Gastroesophageal sphincter (tissue), 4 donors: Measurements from ENCODE around the gene RAPGEF3. TPM values are rescaled to one million over a fixed set of nuclear protein-coding genes. Genes with fewer than 3 reads are reported as not detected.

Source experiments
- ATAC-seq: fragments of 150-250 bp; one replicate; pipeline ENCODE4 v1.9.1; 2016; ENCODE audit warnings: mild to moderate bottlenecking, moderate library complexity
- H3K27ac ChIP-seq, 4 donors: fragments of 200-600 bp; sonication (generic) in 3 of 4; 1 replicate in 3 of 4; 2 replicates in 1 of 4; pipeline ENCODE4 v1.5.1; 2016 to 2019
- H3K27me3 ChIP-seq: fragments of 200-600 bp; sonication (generic); one replicate; pipeline ENCODE4 v1.5.1; 2019
- H3K36me3 ChIP-seq, 2 donors: fragments of 200-600 bp; sonication (generic); one replicate each; pipeline ENCODE4 v1.5.1; 2019; ENCODE audit warnings: control low read depth in 1 of 2
- H3K4me1 ChIP-seq, 3 donors: fragments of 200-600 bp; sonication (generic); 1 replicate in 2 of 3; 2 replicates in 1 of 3; pipeline ENCODE4 v1.5.1; 2016 to 2019; ENCODE audit warnings: control low read depth in 2 of 3
- H3K4me3 ChIP-seq, 2 donors: fragments of 200-600 bp; sonication (generic); one replicate each; pipeline ENCODE4 v1.5.1; 2019; ENCODE audit warnings: mild to moderate bottlenecking in 1 of 2, moderate library complexity in 1 of 2
- H3K9me3 ChIP-seq, 3 donors: fragments of 200-600 bp; sonication (generic); one replicate each; pipeline ENCODE4 v1.5.1; 2017 to 2019; ENCODE audit warnings: control low read depth in 2 of 3
- CTCF ChIP-seq, 4 experiments: fragments of 200-600 bp in 2 of 4; fragments of 450-650 bp in 2 of 4; sonication (generic) in 1 of 4; IDR thresholded peaks; one replicate each; pipeline ENCODE4 v1.5.1; 2017 to 2019; ENCODE audit warnings: antibody characterized with exemption in 4 of 4, mild to moderate bottlenecking in 2 of 4, moderate library complexity in 2 of 4
- EP300 ChIP-seq: sonication (generic); formaldehyde crosslinking; IDR thresholded peaks from one replicate; pipeline ENCODE4 v1.6.1; 2017; ENCODE audit warnings: antibody characterized with exemption, mild to moderate bottlenecking
- POLR2A ChIP-seq, 2 donors: fragments of 450-650 bp; IDR thresholded peaks; one replicate each; pipeline ENCODE4 v1.6.1; 2017; ENCODE audit warnings: antibody characterized with exemption in 2 of 2, mild to moderate bottlenecking in 2 of 2, moderate library complexity in 1 of 2
- POLR2AphosphoS5 ChIP-seq: sonication (generic); formaldehyde crosslinking; IDR thresholded peaks from one replicate; pipeline ENCODE4 v1.6.1; 2017; ENCODE audit warnings: antibody characterized with exemption
- WGBS, 2 donors: methylation state at CpG; one replicate each; pipeline ENCODE4 v1.1.5; 2018; ENCODE audit warnings: low coverage in 1 of 2; 5-methylcytosine and 5-hydroxymethylcytosine counted together
- total RNA-seq, 4 donors: library from RNA; depleted of rRNA; stranded (reverse); fragments of >200 nt; gene quantifications; one replicate each; pipeline ENCODE4 v1.1.0, GENCODE V29; 2016

The RAPGEF3 gene
- total RNA-seq, 4 donors from 2014 or later: 19.3 to 56.8 (median 25.5) TPM

- peak overlapping the region; percentile 24 to 81 (median 79) for H3K27ac ChIP-seq
- H3K9me3 ChIP-seq: no peaks in the 10 kb centered on the region
- H3K4me3 ChIP-seq: no peak overlapping the region
- peaks cover 10 to 76% (median 51%) of the 10 kb centered on the region in 3 donors for H3K4me1 ChIP-seq
- WGBS, 2 donors: no CpG with 5 or more reads among the region's 1 CpG
- H3K27me3 ChIP-seq: no peaks in the 10 kb centered on the region
- no peak for ATAC-seq
- peaks cover 0 to 22% of the 10 kb centered on the region in 2 donors for H3K36me3 ChIP-seq
- TF ChIP-seq POLR2AphosphoS5: no peak
- TF ChIP-seq EP300: no peak
- TF ChIP-seq CTCF (IDR thresholded peaks at IDR 0.05): no peak
- no peak for TF ChIP-seq POLR2A (IDR thresholded peaks at IDR 0.05)
These were observed 18.5 kb upstream of the RAPGEF3 start for GRCh38 chr12:47777151-47777550.

- WGBS, 2 donors: 100% methylated on average over 1 of the region's 5 CpGs; no CpG with 5 or more reads in 1 of the 2 donors
- no peak for ATAC-seq
These were observed 17.9 kb upstream of the RAPGEF3 start for GRCh38 chr12:47776471-47777143.

DNA sequence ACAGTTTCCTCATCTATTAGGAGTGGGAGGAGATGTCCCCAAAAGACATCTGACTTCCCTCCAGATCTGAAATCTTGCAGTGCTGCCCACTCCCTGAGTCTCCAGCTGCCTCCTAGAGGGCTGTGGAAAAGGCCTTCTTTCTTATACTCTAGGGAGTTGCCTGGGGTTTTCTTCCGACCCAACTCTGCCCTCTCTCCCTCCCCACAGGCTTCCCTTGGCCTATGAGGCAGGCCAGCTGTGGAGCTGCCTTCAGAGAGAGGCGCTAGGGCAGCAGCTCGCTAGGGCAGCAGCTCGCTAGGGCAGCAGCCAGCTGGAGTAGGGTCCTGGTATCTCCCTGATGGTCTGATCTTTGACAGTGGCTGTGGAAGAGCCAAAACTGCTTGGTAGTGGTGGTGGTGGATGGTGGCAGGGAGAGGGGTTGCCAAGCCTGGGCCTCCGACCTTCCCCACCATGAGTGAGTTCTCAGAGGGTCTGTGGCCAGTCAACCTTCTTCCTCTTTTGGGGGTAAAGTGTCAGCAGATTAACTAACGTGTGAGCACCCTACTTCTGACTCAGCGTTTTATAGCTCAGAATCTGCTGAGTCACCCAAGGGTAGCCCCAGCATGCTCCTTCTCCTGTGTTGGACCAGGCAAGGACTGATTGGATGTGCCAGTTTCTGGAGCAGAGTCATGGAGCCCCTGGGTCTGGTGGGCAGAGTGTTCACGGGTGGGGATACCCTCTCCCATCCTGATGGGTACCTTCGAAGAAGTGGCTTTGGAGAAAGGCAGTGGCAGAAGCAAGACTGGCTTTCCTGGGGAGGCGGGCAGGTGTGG lies 16.6 kb upstream of the RAPGEF3 start:
- no CpG with 5 or more reads among the region's 10 CpGs for WGBS, 2 donors
- no peak for TF ChIP-seq POLR2AphosphoS5
- peak in 1 of 4 experiments; percentile 5 for TF ChIP-seq CTCF (IDR thresholded peaks at IDR 0.05)
- no peak for TF ChIP-seq EP300
- TF ChIP-seq POLR2A (IDR thresholded peaks at IDR 0.05): no peak
- Histone ChIP-seq H3K36me3 (peaks cover 0 to 5% of the 10 kb centered on the region in 2 donors), H3K9me3 (no peaks in the 10 kb centered on the region), H3K27me3 (no peaks in the 10 kb centered on the region), H3K4me3 (no peak overlapping the region), H3K4me1 (peaks cover 10 to 84% (median 51%) of the 10 kb centered on the region in 3 donors), H3K27ac (peak overlapping the region in 3 of 4 donors; percentile 78 to 81 (median 80))
- ATAC-seq: no peak

More at GRCh38 chr12:47776471-47777143, 17.9 kb upstream of the RAPGEF3 start:
- H3K4me1 ChIP-seq: peaks cover 10 to 79% (median 51%) of the 10 kb centered on the region in 3 donors
- H3K27ac ChIP-seq: peak overlapping the region; percentile 24 to 81 (median 79)
- no peaks in the 10 kb centered on the region for H3K9me3 ChIP-seq
- peaks cover 0 to 17% of the 10 kb centered on the region in 2 donors for H3K36me3 ChIP-seq
- TF ChIP-seq POLR2A (IDR thresholded peaks at IDR 0.05) (no peak), POLR2AphosphoS5 (no peak), CTCF (IDR thresholded peaks at IDR 0.05) (no peak), EP300 (no peak)
- H3K4me3 ChIP-seq: no peak overlapping the region
- H3K27me3 ChIP-seq: no peaks in the 10 kb centered on the region

- Histone ChIP-seq H3K27me3 (no peaks in the 10 kb centered on the region), H3K36me3 (no peaks in the 10 kb centered on the region), H3K4me1 (peaks cover 10 to 83% (median 49%) of the 10 kb centered on the region in 3 donors), H3K27ac (peak overlapping the region in 3 of 4 donors; percentile 78 to 81 (median 80)), H3K4me3 (no peak overlapping the region), H3K9me3 (no peaks in the 10 kb centered on the region)
- WGBS, 2 donors: 100% methylated on average over 3 of the region's 7 CpGs; no CpG with 5 or more reads in 1 of the 2 donors
- no peak for TF ChIP-seq POLR2AphosphoS5
- no peak for TF ChIP-seq POLR2A (IDR thresholded peaks at IDR 0.05)
- no peak for TF ChIP-seq CTCF (IDR thresholded peaks at IDR 0.05)
- TF ChIP-seq EP300: no peak
- no peak for ATAC-seq
These were observed 16.0 kb upstream of the RAPGEF3 start for GRCh38 chr12:47774663-47775062.
